DMS79 (cell line): ENCODE data around the gene RRBP1.

ENCODE experiments used
- DNase-seq: peaks from one replicate; lab custom pipeline; 2025; lab: John Stamatoyannopoulos, UW

The RRBP1 gene

GRCh38 chr20:17682103-17682888 is at the start of gene RRBP1:
Gene RRBP1, minus strand, starts transcription at chr20:17682242. Its CDS starts 21,735 bp downstream, at chr20:17660507.
- peak; percentile 80 for DNase-seq

DNA sequence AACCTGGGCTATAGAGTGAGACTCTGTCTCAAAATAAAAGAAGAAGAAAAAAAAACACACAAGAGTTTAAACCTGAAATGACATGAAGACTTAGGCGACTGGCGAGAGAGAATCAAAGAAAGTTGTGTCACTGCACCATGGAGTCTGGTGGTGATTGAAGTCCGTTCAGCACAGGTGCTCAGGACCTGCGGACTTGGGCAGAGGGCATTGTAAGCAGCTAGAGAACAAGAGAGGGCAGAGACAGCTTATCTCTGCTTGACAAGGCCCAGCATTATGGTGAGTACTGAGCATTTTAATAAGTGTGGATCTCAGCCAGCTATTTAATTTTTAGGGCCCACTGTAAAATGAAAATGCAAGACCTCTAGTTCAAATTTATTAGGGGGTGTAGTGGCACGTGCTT is 49.2 kb upstream of the RRBP1 start:
- no peak for DNase-seq

DNA sequence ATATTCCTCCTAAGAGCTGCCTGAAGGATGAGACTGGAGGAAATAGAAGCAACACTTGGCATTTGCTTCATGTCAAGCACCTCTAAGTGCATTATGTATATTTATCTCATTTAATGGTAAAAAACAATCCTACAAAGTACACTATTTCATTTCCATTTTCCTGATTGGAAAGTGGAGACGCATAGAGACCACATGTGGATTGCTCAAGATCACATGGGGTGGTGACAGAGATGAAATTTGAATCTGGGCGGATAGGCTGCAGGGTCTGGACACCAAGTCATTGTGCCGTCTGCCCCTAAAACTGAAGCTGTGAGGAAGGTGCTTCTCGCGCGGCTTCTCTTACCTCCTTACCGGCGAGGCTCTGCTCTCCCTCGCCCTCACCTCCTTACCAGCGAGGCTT is 48.0 kb upstream of the RRBP1 start:
- no peak for DNase-seq

- no peak for DNase-seq
Observed at GRCh38 chr20:17728074-17728473, 46.0 kb upstream of the RRBP1 start.

DNA sequence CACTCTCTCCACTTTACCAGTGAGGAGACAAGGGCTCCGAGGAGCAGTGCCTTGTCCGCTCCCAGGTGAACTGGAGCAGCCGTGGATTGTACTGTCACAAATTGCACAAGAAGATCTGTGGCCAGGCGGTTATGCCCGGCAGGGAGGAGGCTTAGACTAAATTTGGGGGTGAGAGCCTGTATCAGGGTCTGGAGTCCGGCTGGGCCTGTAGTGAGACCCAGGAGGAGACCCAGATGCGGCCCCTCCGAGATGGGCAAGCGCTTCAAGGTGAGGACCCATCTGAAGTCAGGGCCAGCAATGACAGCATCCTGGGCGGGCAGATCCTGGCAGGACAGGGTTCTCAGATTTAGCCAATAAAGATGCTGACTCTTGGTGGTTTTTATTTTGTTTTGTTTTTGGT is 45.3 kb upstream of the RRBP1 start:
- DNase-seq: no peak

DNA sequence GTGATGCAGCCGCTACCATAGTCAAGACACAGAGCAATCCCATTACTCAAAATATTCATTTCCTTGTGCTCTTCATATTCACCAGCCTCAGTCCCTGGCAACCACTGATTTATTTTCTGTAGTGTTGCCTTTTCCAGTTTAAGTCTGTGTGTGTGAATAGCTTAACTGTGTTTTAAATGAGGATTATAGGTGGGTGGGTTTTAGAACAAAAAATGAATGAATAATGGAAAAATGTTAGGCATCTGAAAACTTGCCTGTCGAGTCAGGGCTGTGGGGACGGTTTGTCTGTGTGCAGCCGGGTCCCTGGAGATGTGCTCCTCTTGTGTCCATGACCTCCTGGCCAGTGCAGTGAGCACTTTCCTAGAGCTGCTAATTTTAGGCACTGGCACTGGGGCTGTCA is 44.9 kb upstream of the RRBP1 start:
- no peak for DNase-seq

GRCh38 chr20:17725094-17725835 is 43.2 kb upstream of the RRBP1 start:
- peak; percentile 95 for DNase-seq

DNA sequence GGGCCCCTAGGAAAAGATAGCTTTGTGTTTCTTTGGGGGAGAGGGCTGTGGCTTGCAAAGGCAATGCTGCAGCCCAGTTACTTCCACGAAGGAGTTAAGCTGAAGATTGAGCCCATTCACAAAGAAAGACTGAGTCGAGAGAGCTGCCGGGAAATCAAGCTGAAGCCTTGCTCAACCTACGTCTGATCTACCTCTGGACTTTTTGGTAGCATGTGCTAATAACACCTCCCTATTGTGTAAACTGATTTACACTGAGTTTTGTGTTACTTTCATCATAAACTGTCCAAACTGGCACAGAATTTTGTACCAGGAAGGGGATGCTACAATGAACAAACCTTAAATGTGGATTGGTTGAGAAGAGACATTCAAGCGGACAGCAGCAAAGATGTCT is 41.3 kb upstream of the RRBP1 start:
- DNase-seq: no peak

- DNase-seq: no peak
Observed at GRCh38 chr20:17722493-17723300, 40.7 kb upstream of the RRBP1 start.

DNA sequence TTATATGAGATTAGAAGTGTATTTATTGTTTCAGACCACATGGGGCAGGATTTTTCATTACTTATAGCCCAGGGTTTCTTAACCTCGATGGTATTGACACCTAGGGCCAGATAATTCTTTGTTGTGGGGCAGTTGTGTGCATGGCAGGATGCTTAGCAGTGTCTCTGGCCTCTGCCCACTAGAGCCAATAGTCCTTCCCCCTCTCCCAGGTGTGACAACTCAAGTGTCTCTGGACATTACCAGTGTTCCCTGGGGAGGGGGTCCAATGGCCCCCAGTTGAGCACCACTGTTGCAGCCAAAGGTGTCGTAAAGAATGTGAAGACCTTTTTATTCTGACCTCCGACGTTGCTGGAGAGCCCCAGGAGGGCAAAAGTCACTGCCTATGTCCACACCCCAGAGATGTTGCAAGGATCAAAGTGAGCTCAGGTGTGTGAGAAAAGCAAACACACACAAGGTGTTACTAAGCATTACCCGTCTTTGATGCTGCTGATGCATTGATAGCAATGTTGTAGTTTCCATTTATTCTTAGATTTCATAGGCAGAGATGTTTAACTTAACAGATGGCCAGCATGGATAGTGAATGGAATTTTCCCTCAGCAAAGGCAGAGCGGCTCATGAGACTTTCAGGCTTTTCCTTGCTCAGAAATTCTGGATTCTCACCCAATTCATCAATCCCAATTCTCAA is 39.9 kb upstream of the RRBP1 start:
- DNase-seq: no peak

DNA sequence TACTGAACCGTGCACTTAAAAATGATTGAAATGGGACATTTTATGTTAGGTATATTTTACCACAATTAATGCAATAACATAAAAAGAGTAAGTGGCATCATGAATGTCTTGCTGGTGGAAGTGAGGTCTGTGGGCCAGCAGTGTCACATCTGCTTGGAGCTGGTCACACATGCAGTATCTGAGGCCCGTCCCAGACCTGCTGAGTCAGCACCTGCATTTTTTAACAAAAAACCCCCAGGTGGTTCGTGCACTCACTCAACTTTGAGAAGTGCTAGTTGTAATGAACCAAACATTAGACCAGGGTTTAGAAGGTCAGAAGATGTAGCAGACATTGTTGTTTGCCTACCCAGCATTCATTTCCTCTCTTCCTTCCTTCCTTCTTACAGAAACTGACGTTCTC is 38.7 kb upstream of the RRBP1 start:
- DNase-seq: no peak

DNA sequence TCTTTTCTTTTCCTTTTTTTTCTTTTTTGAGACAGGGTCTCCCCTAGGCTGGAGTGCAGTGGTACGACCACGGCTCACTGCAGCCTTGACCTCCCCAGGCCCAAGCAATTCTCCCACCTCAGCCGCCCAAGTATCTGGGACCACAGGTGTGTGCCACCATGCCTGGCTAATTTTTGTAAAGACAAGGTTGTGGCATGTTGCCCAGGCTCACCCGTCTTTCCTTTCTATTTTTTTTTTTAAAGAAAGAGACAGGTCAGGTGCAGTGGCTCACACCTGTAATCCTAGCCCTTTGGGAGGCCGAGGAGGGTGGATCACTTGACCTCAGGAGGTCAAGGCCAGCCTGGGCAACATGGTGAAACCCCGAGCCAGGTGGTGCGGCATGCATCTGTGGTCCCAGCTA is 34.3 kb upstream of the RRBP1 start:
- no peak for DNase-seq

DNA sequence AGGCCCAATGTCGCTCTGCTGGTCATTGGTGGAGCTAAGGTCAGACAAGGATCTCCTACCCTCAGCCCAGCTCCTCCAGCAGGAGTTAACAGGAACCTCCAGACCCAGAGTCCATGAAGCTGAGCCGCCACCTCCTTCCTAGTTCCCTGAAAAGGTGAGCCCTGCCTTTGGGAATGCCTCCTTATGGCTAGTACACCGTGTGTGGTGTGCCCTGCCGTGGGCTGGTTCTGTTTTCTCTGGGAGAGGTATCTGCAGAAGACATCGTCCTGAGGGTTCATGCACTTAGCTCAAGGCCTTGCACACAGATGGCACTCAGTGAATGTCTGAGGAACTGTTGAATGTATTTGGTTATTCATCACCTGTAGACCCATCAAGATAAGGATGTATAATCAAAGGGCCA is 33.0 kb upstream of the RRBP1 start:
- DNase-seq: no peak

DNA sequence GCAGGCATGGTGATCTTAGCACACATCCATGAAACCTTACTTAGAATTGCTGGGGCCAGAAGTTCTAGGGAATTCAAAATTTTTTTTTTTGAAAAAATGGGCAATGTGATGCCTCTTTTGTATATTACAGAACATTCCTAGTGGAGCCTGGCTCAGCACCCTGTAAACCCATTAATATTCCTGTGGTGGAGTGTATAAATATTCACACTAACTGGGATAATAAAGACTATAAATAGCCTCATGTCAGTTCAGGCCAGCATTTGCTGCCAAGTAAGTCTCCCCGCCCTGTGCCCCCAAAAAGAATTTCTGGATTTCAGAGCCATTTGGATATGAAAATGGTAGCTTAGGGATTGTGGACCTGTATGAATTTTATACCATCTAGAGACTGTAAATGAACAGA is 32.6 kb upstream of the RRBP1 start:
- no peak for DNase-seq

GRCh38 chr20:17712708-17713107 is 30.7 kb upstream of the RRBP1 start:
- DNase-seq: no peak

DNA sequence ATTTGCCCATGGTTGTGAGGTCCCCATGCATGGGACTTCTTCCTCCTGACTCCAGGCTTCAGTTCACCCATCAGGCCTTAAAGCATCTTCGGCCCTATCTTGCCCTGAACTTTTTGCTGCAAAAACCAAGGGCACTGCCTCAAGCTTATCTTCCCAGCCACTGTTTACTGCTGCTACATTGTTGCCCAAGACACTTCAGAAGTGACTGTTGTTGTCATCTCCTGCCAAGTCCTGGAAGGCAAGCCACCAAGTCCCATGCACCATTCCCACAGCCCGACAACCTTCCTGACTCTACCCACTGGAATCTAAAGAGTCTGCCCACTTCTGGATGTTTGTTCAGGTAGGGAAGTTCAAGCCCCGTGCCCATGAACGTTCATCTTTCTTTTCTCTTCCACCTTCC is 30.2 kb upstream of the RRBP1 start:
- DNase-seq: no peak

DNA sequence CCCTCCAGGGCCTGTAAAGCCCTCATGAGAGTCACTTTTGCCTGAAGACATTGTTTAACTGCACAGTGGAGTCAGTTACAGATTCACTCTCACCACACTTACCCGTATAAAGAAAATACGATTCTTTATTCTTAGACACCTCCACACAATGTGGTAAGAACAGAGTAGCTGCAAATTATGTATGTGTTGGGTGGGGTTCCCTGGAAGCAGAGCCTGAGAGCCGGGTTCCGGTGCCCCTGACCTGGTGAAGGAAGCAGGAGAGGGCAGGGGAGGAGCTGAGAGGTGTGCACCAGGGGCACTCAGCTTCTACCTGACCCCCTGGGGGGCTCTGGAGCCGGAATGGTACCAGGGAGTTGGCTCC is 29.2 kb upstream of the RRBP1 start:
- no peak for DNase-seq

GRCh38 chr20:17710379-17711266 is 28.6 kb upstream of the RRBP1 start:
- no peak for DNase-seq

DNA sequence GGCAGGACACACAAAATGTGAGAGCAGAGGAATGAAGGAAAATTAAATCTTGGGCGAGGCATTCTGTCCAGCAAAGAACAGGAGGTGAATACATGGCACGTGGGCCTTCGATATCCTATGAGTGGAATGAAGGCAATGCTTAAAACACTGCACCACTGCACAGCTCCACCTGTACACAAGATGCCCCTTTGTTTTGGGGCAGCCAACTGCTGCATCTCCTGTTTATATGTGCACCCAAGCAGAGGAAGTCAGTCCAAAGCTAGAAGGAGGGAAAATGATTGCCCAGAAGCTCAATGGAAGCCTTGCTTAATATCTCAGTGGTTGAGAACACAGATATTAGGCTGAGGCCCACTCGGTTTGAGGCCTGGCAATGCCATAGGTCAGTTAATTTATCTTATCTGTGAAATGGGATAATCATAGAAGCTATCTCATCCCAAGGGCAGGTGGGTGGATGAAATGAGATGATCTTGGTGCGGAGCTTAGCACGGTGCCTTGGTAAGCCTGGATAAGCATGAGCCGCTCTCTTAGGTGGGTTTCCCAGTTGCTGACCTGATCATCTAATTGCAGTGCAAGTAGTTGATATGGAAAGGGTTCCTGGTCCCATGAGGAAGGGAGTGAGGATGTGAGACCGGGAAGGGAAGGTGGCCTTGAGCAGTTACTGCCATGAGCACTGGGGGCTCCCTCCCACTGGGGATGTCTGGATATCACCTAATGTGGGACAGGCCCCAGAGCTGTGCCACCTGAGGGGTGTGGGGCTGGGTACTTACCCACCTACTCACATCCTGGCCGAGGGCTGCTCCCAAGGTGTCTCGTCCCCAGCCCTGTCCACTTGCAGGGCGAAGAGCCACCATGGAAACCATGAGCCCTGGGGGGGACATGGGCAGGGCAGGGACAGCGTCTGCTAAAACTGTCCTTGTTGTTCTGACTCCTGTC is 27.6 kb upstream of the RRBP1 start:
- no peak for DNase-seq
